HL-60/S4 treated with phorbol 12-myristate 13-acetate at 8.2 ng/mL for 4 days and 3 days (cell line): ENCODE data around the gene AP5S1.
"Not testable (repeated sequence)": the region's sequence is repeated elsewhere in the genome, so short reads cannot be mapped to it uniquely, and the experiment has no call there.

Experiments
- in situ Hi-C: fragments of 300-500 bp; cut with MboI; formaldehyde crosslinking; loops from 2 replicates; pipeline ENCODE4 v1.15.0; 2022; ENCODE audit warnings: low sequenced_read_pairs

AP5S1 gene

DNA sequence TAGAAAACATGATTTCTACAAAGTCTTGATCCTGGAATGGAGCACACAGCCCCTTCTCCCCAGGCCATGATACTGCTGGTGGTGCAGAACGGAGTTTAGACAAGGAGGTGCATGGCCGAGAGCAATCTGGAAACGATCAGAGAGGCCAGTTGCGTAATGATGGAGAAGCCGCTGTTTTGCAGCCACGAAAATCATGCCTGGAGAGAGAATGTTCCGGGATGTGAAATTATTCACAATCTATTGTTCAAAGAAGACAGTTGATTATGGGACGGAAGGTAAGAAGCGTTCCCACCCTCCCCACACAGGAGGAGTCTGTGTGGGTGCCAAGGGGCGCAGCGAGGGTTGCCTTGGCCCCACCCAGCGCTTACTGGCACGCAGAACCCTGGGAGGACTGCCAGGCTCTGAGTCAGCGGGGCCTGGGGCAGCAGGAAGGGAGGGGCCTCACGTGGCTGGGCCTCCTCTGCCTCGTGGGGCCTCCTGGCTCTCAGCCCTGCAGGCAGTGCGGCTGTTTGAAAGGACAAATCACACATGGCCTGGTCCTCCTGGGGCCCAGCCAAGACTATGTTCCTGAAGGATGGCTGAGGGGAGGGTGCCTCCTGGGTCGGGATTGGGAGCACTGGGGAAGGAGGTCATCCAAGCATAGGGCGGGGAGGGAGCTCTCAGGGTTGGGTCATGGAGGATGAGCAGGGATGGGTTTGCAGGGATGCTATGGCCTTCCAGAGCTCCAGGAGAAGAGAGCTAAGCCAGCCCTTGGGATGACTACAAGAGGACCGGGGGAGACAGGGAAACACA, 8.7 kb upstream of the AP5S1 start:
- in situ Hi-C loops: no loop called here

DNA sequence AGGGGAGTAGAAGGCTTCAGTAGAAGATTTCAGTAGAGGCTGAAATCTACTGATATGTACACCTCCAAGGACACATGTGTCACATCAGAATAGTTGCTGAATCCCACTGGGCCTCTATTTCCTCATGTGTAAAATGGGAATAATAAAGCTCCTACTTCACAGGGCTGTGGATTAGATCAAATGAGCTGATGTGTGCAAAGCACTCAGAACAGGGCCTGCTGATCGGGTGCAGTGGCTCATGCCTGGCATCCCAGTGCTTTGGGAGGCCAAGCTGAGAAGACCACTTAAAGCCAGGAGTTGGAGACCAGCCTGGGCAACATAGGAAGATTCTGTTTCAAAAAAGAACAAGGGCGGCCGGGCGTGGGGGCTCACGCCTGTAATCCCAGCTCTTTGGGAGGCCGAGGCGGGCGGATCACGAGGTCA, 8.1 kb upstream of the AP5S1 start:
- in situ Hi-C loops: no loop called here

- in situ Hi-C loops: no loop called here
Measured at GRCh38 chr20:3812975-3813847, 7.1 kb upstream of the AP5S1 start.

- in situ Hi-C loops: no loop called here
Measured at GRCh38 chr20:3813848-3814581, 6.3 kb upstream of the AP5S1 start.

DNA sequence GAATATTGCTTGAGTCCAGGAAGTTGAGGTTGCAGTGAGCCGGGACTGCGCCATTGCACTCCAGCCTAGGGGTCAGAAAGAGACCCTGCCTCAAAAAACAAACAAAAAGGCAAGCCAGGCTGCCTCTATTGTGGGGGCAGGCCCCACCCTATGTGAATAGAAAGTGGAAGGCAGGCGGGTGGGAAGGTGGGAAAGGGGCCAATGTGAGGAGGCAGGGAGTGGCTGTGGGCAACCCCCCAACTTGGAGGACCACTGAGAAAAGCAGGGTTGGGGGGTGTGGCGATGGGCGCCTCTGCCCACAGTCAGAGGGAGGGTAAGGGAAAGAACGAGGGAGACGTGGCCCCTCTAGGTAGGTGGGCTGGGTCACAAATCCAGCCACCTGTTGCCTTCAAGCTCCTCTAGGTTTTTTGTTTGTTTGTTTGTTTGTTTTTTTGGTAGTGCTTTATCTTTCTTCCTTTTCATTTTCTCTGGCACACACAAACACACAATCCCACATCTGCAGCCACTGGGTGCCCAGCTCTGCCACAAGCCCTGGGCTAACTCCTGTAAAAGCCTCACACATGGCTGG, 5.3 kb upstream of the AP5S1 start:
- in situ Hi-C loops: no loop called here

GRCh38 chr20:3815703-3816315, 4.5 kb upstream of the AP5S1 start:
- in situ Hi-C loops: no loop called here

DNA sequence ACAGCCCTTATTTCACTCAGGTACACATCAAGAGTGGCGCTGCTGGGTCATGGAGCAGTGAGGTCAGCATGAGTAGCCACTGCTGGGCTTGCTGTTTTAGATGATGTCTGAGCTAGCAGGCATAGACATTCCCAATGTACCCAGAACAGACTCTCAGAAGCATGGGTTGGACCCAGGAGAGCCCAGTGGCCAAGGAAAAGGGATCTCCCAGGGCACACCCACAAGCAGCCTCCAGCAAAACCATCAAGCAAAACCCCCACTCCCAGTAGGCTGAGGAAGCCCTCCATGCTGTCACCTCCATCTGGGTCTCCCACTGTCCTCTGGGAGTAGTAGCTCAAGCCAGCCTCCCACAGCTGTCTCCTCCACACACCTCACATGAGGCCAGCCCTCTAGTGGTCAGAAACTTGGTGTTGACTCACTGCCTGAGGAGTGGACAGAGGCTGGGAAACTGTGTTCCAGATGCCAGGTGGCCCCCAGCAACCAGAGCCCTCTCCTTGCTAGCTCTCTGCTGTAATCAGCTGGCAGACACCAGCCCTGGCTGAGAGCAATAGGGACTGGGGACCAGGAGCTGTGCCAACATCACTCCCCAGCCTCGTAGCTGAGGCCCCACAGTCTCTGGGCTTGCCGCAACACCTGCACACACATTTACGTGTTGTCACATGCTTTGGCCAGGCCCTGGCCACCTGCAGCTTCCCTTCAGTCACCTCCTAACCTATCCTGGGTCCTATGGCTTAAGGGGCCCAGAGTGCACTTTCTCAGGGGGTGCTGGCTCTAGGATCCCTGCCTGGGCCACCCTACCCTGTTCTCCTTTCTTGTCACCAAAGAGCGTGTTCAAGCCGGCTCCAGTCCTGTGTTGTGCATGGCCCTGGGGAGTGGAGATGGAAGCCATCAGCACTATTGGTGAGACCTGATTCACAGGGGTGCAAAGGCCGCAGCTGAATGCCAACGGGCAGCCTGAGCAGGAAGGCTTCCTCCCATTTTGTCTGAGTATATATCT, 1.9 kb upstream of the AP5S1 start:
- in situ Hi-C loops: no loop called here

DNA sequence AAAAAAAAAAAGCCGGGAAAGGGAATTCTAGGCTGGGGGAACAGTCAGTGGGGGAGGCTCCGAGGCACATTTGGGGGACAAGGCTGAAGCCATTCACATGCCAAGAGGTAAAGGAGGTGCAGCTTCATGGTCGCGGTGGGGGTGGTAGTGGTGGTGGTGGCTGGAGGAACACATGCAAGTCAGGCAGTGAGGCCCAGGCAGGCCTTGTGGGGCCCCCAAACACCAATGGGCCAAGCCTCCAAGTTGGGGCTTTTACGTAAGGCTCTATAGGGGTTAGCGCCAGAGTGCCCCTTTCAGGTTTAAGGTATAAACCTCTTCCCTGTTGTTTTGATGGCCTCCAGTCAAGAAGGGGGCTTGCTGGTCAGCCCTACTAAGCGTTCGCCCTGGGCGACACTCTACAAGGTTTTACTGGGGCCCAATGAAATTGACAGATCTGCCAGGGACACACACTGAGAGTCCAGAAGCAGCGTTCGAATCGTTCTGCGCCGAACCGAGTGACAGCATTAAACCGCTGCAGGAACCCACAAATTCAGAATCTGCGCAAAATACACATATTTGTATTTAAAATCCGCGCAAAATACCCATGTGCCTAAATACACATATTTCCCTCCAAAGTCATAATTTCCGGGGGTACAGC, 818 bp upstream of the AP5S1 start:
- in situ Hi-C loops: no loop called here

- in situ Hi-C loops: no loop called here
Measured at GRCh38 chr20:3820901-3821727, 767 bp downstream of the AP5S1 start.

DNA sequence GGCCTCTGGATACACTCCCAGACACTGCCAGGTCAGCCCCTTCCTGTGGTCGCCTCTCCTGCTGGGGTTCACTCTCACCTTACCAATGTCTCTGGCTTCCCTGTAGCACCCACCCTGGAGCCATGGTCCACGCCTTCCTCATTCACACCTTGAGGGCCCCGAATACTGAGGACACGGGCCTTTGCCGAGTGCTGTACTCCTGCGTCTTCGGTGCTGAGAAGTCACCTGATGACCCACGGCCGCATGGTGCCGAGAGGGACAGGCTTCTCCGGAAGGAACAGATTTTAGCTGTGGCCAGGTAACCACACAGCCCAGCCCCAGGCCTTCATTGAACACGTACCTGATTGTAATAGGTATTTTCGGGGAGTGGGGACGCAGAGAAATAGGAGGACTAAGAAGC, 1.6 kb downstream of the AP5S1 start:
- in situ Hi-C loops: no loop called here

DNA sequence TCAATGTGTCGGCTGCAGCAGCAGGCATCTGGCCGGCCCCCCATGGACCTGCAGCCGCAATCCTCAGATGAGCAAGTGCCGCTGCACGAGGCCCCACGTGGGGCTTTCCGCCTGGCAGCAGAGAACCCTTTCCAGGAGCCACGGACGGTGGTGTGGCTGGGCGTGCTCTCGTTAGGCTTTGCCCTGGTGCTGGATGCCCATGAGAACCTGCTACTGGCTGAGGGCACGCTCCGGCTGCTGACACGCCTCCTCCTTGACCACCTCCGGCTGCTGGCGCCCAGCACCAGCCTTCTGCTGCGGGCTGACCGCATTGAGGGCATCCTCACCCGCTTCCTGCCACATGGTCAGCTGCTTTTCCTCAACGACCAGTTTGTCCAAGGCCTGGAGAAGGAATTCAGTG, 3.5 kb downstream of the AP5S1 start:
- in situ Hi-C loops: no loop called here

- in situ Hi-C loops: no loop called here
Measured at GRCh38 chr20:3825526-3825925, 5.2 kb downstream of the AP5S1 start.

DNA sequence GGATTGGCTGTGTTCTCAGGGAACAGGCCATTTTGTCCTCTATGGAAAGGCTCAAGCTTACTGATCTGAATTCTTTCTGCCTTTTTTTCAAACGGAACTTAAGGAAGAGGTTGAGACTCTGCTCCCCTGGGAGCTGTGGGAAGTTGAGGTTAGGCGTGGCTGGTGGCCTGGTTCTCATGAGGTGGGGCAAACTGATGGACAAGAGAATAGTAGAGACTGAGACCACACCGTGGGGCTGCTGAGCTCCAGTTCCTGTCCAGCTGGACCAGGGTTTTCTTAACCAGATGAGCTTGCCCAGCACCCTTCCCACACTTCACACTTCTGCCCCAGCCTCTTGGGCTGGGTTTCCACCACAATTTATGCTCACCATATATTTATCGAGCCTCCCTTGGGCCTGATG, 6.1 kb downstream of the AP5S1 start:
- in situ Hi-C loops: no loop called here

DNA sequence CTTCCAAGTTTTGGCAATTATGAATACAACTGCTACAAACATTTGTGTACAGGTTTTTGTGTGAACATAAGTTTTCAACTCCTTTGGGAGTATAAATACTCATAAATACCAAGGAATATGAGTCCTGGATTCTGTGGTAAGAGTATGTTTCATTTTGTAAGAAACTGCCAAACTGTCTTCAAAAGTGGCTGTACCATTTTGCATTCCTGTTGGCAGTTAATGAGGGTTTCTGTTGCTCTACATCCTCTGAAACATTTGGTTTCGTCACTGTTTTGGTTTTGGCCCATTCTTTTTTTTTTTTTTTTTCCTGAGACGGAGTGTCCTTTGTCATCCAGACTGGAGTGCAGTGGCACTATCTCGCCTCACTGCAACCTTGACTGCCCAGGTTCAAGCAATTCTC, 8.5 kb downstream of the AP5S1 start:
- in situ Hi-C loops: no loop called here

GRCh38 chr20:3829891-3830290, 9.5 kb downstream of the AP5S1 start:
- in situ Hi-C loops: not testable (repeated sequence)

- in situ Hi-C loops: no loop called here
Measured at GRCh38 chr20:3836132-3836531, 15.8 kb downstream of the AP5S1 start.

GRCh38 chr20:3839328-3839727, 19.0 kb downstream of the AP5S1 start:
- in situ Hi-C loops: no loop called here

GRCh38 chr20:3840201-3840600, 19.9 kb downstream of the AP5S1 start:
- in situ Hi-C loops: not testable (repeated sequence)
